ENCODE measurements around the gene STON1.
"Not testable (repeated sequence)": the region's sequence is repeated elsewhere in the genome, so short reads cannot be mapped to it uniquely, and the experiment has no call there.

STON1 gene

GRCh38 chr2:48569433-48569832 lies 39.5 kb downstream of the STON1 start:
- no peak overlapping the region for H3K27ac Mint-ChIP-seq
- intact Hi-C loops (cut with micrococcal nuclease) = no loop called here
- peaks cover 6% of the 10 kb centered on the region for H3K4me1 Mint-ChIP-seq (ENCODE audit: low read depth)
- H3K27me3 Mint-ChIP-seq = no peaks in the 10 kb centered on the region
- H3K4me3 Mint-ChIP-seq = no peak overlapping the region
- no peaks in the 10 kb centered on the region for H3K9me3 Mint-ChIP-seq
- no peaks in the 10 kb centered on the region for H3K36me3 Mint-ChIP-seq (ENCODE audit: low read depth)

- H3K9me3 Mint-ChIP-seq = no peaks in the 10 kb centered on the region
Measured at GRCh38 chr2:48572816-48573215, 42.9 kb downstream of the STON1 start.

GRCh38 chr2:48574353-48575287 lies 44.7 kb downstream of the STON1 start:
- intact Hi-C loops (cut with micrococcal nuclease) = no loop called here
- H3K4me1 Mint-ChIP-seq (ENCODE audit: low read depth) = no peaks in the 10 kb centered on the region
- no peaks in the 10 kb centered on the region for H3K36me3 Mint-ChIP-seq (ENCODE audit: low read depth)

More at GRCh38 chr2:48572816-48573215, 42.9 kb downstream of the STON1 start:
- no peaks in the 10 kb centered on the region for H3K36me3 Mint-ChIP-seq (ENCODE audit: low read depth)
- peaks cover 6% of the 10 kb centered on the region for H3K4me1 Mint-ChIP-seq (ENCODE audit: low read depth)
- intact Hi-C loops (cut with micrococcal nuclease) = no loop called here
- no peaks in the 10 kb centered on the region for H3K27me3 Mint-ChIP-seq
- H3K27ac Mint-ChIP-seq = no peak overlapping the region
- no peak overlapping the region for H3K4me3 Mint-ChIP-seq

DNA sequence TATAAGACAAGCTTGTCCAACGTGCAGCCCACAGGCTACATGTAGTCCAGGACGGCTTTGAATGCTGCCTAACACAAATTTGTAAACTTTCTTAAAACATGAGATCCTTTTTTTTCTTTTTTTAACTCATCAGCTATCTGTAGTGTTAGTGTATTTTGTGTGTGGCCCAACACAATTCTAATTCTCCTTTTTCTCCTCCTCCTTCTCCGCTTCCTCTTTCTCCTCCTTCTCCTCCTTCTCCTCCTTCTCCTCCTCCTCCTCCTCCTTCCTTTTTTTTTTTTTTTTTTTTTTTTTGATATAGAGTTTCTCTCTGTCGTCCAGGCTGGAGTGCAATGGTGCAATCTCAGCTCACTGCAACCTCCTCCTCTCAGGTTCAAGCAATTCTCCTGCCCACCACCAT lies 48.4 kb downstream of the STON1 start:
- Mint-ChIP-seq H3K4me3 (no peak overlapping the region), H3K36me3 (ENCODE audit: low read depth) (no peaks in the 10 kb centered on the region), H3K27me3 (no peaks in the 10 kb centered on the region), H3K9me3 (no peaks in the 10 kb centered on the region), H3K27ac (no peak overlapping the region), H3K4me1 (ENCODE audit: low read depth) (no peaks in the 10 kb centered on the region)
- intact Hi-C loops (cut with micrococcal nuclease) = no loop called here

More at GRCh38 chr2:48574353-48575287, 44.7 kb downstream of the STON1 start:
- no peak overlapping the region for H3K27ac Mint-ChIP-seq
- H3K27me3 Mint-ChIP-seq = no peaks in the 10 kb centered on the region
- H3K9me3 Mint-ChIP-seq = no peaks in the 10 kb centered on the region
- H3K4me3 Mint-ChIP-seq = no peak overlapping the region

GRCh38 chr2:48583961-48584360 lies 54.0 kb downstream of the STON1 start:
- Mint-ChIP-seq H3K36me3 (ENCODE audit: low read depth) (no peaks in the 10 kb centered on the region), H3K9me3 (no peaks in the 10 kb centered on the region), H3K4me3 (no peak overlapping the region), H3K27ac (no peak overlapping the region), H3K27me3 (no peaks in the 10 kb centered on the region), H3K4me1 (ENCODE audit: low read depth) (peaks cover 5% of the 10 kb centered on the region)
- intact Hi-C loops (cut with micrococcal nuclease) = no loop called here

- no peaks in the 10 kb centered on the region for H3K36me3 Mint-ChIP-seq (ENCODE audit: low read depth)
- no peak overlapping the region for H3K4me3 Mint-ChIP-seq
- peaks cover 8% of the 10 kb centered on the region for H3K4me1 Mint-ChIP-seq (ENCODE audit: low read depth)
- intact Hi-C loops (cut with micrococcal nuclease) = no loop called here
- H3K27me3 Mint-ChIP-seq = no peaks in the 10 kb centered on the region
- no peaks in the 10 kb centered on the region for H3K9me3 Mint-ChIP-seq
- H3K27ac Mint-ChIP-seq = no peak overlapping the region
Measured at GRCh38 chr2:48584551-48584950, 54.6 kb downstream of the STON1 start.

- no peaks in the 10 kb centered on the region for H3K9me3 Mint-ChIP-seq
- intact Hi-C loops (cut with micrococcal nuclease) = no loop called here
- H3K4me1 Mint-ChIP-seq (ENCODE audit: low read depth) = peaks cover 8% of the 10 kb centered on the region
Measured at GRCh38 chr2:48586433-48586832, 56.5 kb downstream of the STON1 start.

DNA sequence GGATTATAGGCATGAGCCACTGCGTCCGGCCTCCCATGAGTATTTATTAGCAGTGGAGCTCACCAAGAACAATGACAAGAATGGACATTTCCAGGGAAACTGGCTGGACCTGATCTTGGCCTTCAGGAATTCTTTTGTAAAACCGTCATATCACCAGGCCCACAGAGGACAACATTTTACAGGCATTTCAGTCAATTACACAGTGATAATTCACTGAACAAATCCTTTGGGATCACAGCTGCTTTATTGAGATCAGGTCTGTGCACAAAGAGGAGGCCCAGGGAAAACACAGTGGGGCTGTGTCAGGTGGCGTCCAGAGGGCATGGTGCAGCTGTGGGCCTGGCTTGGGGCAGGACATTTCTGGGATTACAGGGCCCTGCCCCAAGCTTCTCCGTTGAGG lies 57.6 kb downstream of the STON1 start:
- H3K9me3 Mint-ChIP-seq = no peaks in the 10 kb centered on the region
- H3K4me3 Mint-ChIP-seq = no peak overlapping the region
- H3K27me3 Mint-ChIP-seq = no peaks in the 10 kb centered on the region
- no peaks in the 10 kb centered on the region for H3K36me3 Mint-ChIP-seq (ENCODE audit: low read depth)
- intact Hi-C loops (cut with micrococcal nuclease) = no loop called here
- peaks cover 8% of the 10 kb centered on the region for H3K4me1 Mint-ChIP-seq (ENCODE audit: low read depth)
- H3K27ac Mint-ChIP-seq = no peak overlapping the region

More at GRCh38 chr2:48586433-48586832, 56.5 kb downstream of the STON1 start:
- Mint-ChIP-seq H3K27ac (no peak overlapping the region), H3K27me3 (no peaks in the 10 kb centered on the region), H3K36me3 (ENCODE audit: low read depth) (no peaks in the 10 kb centered on the region), H3K4me3 (no peak overlapping the region)

DNA sequence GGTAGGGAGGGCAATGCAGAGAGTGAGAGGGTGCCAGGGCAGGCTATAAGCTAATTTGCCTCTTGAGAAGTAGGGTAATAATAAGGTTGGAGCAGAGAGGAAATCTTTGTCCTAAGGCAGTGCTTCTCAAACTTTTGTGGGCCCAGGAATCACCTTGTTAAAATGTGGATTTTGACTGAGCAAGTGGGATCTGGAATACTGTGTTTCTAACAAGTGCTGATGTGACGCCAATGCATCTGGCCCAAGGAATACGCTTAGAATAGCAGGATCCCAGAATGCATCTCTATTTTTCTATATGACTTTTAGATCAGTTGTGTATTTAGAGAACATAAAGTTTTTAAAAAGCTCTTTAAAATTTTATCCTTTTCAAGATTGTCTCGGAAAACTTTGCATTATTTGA lies 58.0 kb downstream of the STON1 start:
- H3K36me3 Mint-ChIP-seq (ENCODE audit: low read depth) = no peaks in the 10 kb centered on the region
- H3K4me1 Mint-ChIP-seq (ENCODE audit: low read depth) = peaks cover 8% of the 10 kb centered on the region
- H3K4me3 Mint-ChIP-seq = no peak overlapping the region
- H3K27me3 Mint-ChIP-seq = no peaks in the 10 kb centered on the region
- intact Hi-C loops (cut with micrococcal nuclease) = no loop called here
- no peaks in the 10 kb centered on the region for H3K9me3 Mint-ChIP-seq
- H3K27ac Mint-ChIP-seq = no peak overlapping the region

GRCh38 chr2:48588745-48589144 lies 58.8 kb downstream of the STON1 start:
- Mint-ChIP-seq H3K9me3 (no peaks in the 10 kb centered on the region), H3K4me3 (peak overlapping the region; percentile 61)

GRCh38 chr2:48589170-48589767 lies 59.3 kb downstream of the STON1 start:
- intact Hi-C loops (cut with micrococcal nuclease) = no loop called here
- Mint-ChIP-seq H3K4me1 (ENCODE audit: low read depth) (peaks cover 8% of the 10 kb centered on the region), H3K27ac (no peak overlapping the region), H3K4me3 (peak overlapping the region; percentile 61), H3K9me3 (no peaks in the 10 kb centered on the region), H3K36me3 (ENCODE audit: low read depth) (no peaks in the 10 kb centered on the region), H3K27me3 (no peaks in the 10 kb centered on the region)

More at GRCh38 chr2:48588745-48589144, 58.8 kb downstream of the STON1 start:
- H3K27me3 Mint-ChIP-seq = no peaks in the 10 kb centered on the region
- no peaks in the 10 kb centered on the region for H3K36me3 Mint-ChIP-seq (ENCODE audit: low read depth)
- intact Hi-C loops (cut with micrococcal nuclease) = no loop called here
- H3K4me1 Mint-ChIP-seq (ENCODE audit: low read depth) = peaks cover 8% of the 10 kb centered on the region
- H3K27ac Mint-ChIP-seq = no peak overlapping the region

DNA sequence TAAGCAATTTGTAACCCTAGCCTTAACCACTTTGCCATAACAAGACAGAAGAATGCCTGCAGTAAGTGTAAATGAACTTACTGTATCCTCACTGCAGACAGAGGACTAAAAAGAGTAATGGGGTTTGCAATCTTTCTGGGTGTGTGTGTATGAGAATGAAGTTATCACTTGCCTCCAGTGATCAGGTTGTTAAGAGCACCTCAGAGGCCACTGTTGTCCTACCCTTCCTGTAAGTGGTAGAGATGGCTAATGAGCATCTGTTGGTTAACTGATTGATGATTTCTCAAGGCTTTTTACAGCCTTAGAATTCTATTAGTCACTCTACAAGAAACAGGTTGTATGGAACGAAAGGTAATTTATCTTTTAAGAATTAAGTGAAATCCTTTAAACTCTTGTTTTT lies 60.1 kb downstream of the STON1 start:
- Mint-ChIP-seq H3K36me3 (ENCODE audit: low read depth) (no peaks in the 10 kb centered on the region), H3K27ac (no peak overlapping the region), H3K4me1 (ENCODE audit: low read depth) (peaks cover 8% of the 10 kb centered on the region), H3K27me3 (no peaks in the 10 kb centered on the region), H3K9me3 (no peaks in the 10 kb centered on the region), H3K4me3 (no peak overlapping the region)
- intact Hi-C loops (cut with micrococcal nuclease) = no loop called here

GRCh38 chr2:48592067-48592466 lies 62.1 kb downstream of the STON1 start:
- H3K27me3 Mint-ChIP-seq = no peaks in the 10 kb centered on the region
- H3K4me1 Mint-ChIP-seq (ENCODE audit: low read depth) = peaks cover 8% of the 10 kb centered on the region
- no peak overlapping the region for H3K4me3 Mint-ChIP-seq
- no peak overlapping the region for H3K27ac Mint-ChIP-seq
- no peaks in the 10 kb centered on the region for H3K9me3 Mint-ChIP-seq
- H3K36me3 Mint-ChIP-seq (ENCODE audit: low read depth) = no peaks in the 10 kb centered on the region
- intact Hi-C loops (cut with micrococcal nuclease) = no loop called here

DNA sequence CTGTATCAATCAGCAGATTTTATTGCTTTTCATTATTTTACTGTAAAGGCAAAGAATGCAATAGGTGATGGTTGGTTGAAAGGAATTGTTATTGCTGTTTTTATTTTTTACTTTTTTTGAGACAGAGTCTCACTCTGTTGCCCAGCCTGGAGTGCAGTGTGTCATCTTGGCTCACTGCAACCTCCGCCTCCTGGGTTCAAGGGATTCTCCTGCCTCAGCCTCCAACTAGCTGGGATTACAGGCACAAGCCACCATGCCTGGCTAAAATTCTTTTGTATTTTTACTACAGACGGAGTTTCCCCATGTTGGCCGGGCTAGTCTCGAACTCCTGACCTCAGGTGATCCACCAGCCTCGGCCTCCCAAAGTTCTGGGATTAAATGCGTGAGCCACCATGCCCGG lies 66.8 kb downstream of the STON1 start:
- intact Hi-C loops (cut with micrococcal nuclease); H3K9me3 Mint-ChIP-seq; H3K4me1 Mint-ChIP-seq (ENCODE audit: low read depth); H3K27ac Mint-ChIP-seq; H3K4me3 Mint-ChIP-seq; H3K36me3 Mint-ChIP-seq (ENCODE audit: low read depth); H3K27me3 Mint-ChIP-seq: not testable (repeated sequence)

Data from dendritic cell treated with granulocyte-macrophage colony-stimulating factor and Interleukin-4, amounts not matched to agents 40 ng/mL and 50 ng/mL, for 4 days (primary cell).